Measurements from ENCODE around the gene CHMP6. TPM values are rescaled to one million over a fixed set of nuclear protein-coding genes. Genes with fewer than 3 reads are reported as not detected.

The CHMP6 gene
- total RNA-seq, 1 experiment from 2014 or later, result 9.7 TPM

GRCh38 chr17:80992077-80992947 is 671 bp downstream of the CHMP6 start:
- DNase-seq (ENCODE audit: low spot score), result no peak

GRCh38 chr17:80992948-80993624 is 1.4 kb downstream of the CHMP6 start:
- DNase-seq (ENCODE audit: low spot score), result no peak

DNA sequence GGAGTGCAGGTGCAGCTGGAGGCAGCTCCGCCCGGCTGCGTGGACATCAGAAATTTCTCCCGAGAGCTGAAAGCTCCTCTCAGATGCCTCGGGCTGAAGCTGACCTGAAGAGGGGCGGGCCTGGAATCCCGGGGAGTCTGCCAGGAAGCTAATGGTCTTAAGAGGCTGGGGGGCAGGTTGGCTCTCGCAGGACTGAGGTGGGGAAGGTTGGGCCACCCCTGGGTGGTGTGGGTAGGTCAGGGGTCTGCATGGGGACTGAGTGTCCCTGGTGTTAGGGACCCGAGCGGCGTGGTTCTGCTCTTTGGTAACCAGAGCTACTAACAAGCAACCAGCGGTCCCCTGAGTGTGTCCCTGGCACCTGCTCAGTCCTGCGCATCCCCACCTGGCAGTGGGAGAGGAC is 3.5 kb downstream of the CHMP6 start:
- peak; percentile 47 for DNase-seq (ENCODE audit: low spot score)

DNA sequence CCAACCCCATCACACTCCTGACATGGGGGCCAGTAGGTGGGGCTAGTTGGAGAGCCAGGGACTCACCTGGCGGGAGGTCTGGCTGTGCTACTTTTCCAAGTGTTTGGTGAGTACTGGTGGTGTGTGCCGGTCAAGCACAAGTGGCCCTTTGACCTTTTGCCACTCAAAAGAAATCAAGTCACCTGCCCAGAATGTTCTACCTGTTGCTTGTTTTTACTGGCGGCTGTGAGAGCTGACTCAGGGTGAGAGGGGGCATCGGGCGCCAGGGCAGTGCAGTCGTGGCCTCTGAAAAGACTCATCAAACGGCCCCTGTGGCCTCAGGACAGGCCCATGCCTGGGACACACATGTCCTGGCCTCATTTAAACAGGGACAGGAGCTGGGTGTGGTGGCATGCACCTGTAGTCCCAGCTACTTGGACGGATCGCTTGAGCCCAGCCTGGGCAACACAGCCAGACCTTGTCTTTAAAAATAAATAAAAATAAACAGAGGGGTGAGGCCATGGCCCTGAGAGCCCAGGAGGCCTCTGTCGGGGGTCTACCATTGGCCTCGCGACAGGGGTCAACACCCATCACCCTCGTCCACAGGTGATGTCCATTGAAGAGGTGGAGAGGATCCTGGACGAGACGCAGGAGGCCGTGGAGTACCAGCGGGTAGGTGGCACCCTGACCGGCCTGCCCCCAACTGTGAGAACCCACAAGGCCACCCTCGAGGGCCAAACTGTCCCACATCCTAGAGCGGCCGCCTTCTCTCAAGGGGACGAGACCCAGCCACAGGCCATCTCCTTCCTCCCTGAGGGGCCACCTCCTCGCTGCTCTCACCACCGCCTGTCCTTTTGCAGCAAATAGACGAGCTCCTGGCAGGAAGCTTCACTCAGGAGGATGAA is 5.0 kb downstream of the CHMP6 start:
- DNase-seq (ENCODE audit: low spot score), result no peak

- no peak for DNase-seq (ENCODE audit: low spot score)
Measured at GRCh38 chr17:80997424-80998117, 5.9 kb downstream of the CHMP6 start.

- no peak for DNase-seq (ENCODE audit: low spot score)
Measured at GRCh38 chr17:80998118-80998747, 6.6 kb downstream of the CHMP6 start.

- no peak for DNase-seq (ENCODE audit: low spot score)
Measured at GRCh38 chr17:80998748-80999535, 7.3 kb downstream of the CHMP6 start.

- DNase-seq (ENCODE audit: low spot score), result no peak
Measured at GRCh38 chr17:80999536-81000333, 8.1 kb downstream of the CHMP6 start.

DNA sequence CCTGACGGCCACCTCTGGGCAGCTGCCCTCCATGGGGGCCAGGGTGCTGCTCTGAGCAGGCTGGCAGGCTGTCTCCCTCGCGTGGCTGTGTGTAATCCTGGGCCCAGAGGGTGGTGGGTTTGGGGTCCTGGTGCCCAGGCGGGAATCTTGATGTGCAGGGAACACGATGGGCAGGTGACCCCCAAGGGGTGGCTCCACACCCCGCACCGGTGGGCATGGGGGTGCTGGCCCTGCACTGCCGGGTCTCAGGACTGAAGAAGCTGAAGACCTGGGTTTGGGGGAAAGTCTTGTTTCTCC is 8.6 kb downstream of the CHMP6 start:
- DNase-seq (ENCODE audit: low spot score), result no peak

GRCh38 chr17:81000631-81001357 is 9.2 kb downstream of the CHMP6 start:
- DNase-seq (ENCODE audit: low spot score), result no peak

- DNase-seq (ENCODE audit: low spot score), result no peak
Measured at GRCh38 chr17:81002013-81002384, 10.4 kb downstream of the CHMP6 start.

DNA sequence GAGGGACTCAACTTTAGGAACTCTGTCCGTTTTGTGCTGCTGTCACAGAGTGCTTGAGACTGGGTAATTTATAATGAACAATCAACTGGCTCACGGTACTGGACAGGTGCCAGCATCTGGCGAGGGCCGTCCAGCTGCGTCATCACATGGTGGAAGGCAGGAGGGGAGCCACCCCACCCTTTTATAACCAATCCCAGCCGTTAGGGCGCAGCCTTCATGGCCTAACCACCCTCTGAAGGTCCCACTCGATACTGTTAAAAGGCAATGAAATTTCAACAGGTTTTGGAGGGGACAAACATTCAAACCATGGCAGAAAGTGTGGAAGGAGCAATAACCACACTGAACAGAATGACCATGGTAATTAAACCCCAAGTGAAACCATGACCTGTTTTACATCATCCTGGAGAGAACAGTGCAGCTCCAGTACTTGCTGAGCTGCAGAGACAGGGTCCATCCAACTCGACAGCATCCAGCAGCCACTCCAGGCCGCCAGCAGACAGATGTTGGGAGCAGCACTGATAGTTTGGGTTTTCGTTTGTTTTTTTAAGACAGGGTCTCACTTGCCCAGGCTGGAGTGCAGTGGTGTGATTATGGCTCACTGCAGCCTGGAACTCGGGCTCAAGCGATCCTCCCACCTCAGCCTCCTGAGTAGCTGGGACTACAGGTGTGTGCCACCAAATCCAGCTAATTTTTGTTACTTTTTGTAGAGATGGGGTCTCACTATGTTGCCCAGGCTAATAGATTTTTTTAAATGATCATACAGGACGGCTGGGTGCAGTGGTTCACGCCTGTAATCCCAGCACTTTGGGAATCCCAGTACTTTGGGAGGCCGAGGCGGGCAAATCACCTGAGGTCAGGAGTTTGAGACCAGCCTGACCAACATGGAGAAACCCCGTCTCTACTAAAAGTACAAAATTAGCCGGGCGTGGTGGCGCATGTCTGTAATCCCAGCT is 11.0 kb downstream of the CHMP6 start:
- peak; percentile 79 for DNase-seq (ENCODE audit: low spot score)

DNA sequence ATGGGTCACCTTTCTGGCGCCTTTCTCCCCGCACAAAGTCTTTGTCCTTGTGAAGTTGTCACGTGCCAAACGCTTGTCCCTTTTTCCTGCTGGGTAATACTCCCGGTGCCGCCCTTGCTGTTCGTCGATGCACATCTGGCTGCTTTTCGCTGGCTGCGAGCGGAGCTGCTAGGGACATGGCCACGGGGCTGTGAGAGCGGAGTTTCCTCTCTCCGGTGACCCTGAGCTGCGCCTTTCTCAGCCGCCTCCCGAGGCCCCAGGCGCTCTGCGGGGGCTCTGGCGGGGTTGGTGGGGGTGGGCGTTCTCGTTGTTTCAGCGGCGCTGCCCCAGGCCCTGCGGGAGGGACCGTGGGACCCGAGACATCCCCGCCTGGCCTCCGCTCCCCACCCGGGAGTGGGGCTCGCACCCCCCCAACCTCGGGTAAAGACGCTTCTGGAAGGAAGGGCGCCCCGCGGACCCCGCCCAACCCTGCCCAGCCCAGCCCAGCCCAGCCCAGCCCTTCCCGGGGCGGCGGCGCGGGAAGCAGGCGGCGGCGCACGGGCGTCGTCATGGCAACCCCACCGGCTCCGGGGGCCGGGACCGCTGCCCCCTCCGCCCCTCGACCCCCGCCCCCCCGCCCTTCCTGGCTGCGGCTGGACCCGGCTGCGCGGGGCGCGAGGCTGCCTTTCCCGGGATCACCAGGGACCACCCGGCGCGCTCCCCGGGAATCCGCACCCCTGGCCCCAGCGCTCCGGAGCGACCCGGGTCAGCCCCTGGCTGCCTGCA is 12.3 kb downstream of the CHMP6 start:
- no peak for DNase-seq (ENCODE audit: low spot score)

DNA sequence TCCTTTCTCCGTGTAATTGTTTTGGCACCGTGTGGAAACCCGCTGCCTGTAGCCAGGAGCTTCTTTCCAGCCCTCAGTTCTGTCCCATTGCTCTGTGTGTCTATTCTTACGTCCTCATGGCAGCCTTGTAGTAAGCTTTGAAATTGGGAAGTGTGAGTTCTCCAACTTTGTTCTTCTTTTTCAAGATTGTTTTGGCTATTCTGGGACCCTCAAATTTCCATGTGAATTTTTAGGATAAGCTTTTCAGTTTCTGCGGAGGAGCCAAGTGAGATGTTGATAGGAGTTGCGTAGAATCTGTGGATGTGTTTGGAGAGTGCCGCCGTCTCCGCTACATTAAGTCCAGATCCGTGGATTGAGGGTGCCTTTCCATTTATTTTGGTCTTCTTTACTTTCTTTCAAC is 15.2 kb downstream of the CHMP6 start:
- DNase-seq (ENCODE audit: low spot score), result no peak

DNA sequence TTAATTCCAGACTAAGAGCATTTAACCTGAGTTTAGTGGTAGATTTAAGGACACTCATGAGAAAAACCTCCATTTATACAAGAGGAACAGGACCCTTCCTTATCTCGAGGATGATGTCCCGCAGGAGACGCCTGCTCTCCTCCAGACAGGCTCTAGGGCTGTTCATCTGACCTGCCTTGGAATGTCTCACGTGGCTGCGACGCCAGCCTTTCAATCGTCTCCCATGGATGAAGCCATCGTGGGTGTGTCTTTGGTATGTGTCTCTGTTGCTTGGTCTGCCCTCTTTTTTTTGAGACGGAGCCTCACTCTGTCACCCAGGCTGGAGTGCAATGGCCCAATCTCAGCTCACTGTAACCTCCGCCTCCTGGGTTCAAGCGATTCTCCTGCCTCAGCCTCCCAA is 16.5 kb downstream of the CHMP6 start:
- no peak for DNase-seq (ENCODE audit: low spot score)

DNA sequence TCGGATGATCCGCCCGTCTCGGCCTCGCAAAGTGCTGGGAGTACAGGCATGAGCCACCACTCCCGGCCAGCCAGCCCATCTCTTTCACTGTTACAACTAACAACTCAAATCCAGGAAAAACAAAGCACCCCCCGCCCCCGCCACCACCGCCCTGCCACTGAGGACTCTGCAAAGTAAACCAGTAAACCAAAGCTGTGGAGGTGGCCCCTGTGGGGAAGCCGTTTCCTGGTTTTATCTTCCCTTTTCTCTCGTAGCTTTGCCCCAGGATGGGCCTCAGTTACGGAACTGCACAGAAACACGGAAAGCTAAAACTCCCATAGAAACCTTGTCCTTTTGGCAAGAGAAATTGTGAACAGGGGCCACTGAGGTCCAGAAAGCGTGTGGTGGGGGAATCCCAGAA is 17.5 kb downstream of the CHMP6 start:
- DNase-seq (ENCODE audit: low spot score), result no peak

DNA sequence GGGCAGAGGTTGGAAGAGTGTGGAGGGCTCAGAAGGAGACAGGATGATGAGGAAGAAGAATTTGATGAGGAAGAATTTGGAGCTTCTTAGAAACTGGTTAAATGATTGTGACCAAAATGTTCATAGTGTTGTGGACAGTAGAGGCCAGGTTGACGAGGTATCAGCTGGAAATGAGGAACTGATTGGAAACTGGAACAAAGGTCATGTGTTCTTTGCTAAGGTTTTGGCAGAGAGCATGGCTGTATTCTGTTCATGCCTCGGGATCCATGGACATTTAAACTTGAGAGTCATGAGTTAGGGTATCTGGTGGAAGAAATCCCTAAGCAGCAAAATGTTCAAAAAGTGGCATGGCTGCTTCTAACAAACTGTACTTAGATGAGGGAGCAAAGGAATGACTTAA is 19.3 kb downstream of the CHMP6 start:
- no peak for DNase-seq (ENCODE audit: low spot score)

Data from HT-29 (cell line).